Measurements from ENCODE around the gene NOPCHAP1. TPM values are rescaled to one million over a fixed set of nuclear protein-coding genes. Genes with fewer than 3 reads are reported as not detected.
A peak's percentile ranks its signal among the peaks of the same experiment; 100 is the strongest.

Gene NOPCHAP1
- total and polyA plus RNA-seq, 10 of the 15 experiments (the other 5 are each of a cell fraction or from before 2014, with no cell fraction given): 28.0 to 115 (median 40.9) TPM

DNA sequence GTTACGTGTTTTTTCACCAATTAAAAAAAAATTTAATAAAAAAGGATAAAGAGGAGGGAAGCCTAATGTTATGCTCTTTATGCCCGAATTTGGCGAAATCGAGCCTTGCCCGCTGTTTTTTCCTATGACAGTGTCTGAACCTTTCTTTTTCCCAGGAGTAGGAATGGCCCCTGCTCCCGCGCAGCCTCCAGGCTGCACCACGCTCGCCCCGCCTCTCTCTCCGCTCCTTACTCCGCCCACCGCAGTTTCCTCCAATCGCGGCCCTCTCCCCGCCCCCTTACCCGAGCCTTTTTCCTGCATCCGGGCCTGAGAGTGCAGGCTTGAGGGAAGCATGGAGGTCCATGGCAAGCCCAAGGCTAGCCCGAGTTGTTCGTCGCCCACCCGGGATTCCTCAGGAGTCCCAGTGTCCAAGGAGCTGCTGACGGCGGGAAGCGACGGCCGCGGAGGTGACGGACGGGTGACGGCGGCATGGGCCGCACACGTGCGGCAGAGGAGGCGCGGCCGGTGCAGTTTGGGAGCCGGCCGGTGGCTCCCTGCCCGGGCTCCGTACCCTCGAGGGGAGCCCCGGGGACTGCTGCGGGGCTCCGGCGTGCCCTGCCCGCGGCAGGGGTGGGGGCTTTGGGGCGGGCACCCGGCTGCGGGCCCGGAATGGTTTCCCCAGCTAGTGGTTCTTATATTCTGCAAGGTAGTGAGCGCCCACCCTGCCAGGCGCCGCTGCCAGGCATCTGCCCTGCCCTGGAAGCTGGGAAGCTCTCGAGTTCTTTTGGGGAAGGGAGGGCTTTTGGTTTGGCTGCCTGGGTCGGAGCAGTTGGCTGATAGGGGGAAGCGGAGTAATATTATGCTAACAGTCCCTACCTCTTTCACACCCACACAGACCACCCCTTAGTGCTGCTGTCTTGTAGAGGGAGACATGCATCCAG, at the start of gene NOPCHAP1 (continued):
- TF ChIP-seq, protein P1, sequence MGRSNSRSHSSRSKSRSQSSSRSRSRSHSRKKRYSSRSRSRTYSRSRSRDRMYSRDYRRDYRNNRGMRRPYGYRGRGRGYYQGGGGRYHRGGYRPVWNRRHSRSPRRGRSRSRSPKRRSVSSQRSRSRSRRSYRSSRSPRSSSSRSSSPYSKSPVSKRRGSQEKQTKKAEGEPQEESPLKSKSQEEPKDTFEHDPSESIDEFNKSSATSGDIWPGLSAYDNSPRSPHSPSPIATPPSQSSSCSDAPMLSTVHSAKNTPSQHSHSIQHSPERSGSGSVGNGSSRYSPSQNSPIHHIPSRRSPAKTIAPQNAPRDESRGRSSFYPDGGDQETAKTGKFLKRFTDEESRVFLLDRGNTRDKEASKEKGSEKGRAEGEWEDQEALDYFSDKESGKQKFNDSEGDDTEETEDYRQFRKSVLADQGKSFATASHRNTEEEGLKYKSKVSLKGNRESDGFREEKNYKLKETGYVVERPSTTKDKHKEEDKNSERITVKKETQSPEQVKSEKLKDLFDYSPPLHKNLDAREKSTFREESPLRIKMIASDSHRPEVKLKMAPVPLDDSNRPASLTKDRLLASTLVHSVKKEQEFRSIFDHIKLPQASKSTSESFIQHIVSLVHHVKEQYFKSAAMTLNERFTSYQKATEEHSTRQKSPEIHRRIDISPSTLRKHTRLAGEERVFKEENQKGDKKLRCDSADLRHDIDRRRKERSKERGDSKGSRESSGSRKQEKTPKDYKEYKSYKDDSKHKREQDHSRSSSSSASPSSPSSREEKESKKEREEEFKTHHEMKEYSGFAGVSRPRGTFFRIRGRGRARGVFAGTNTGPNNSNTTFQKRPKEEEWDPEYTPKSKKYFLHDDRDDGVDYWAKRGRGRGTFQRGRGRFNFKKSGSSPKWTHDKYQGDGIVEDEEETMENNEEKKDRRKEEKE (IDR thresholded peaks at IDR 0.05): no peak
- peak; percentile 56 for TF ChIP-seq MEF2B (IDR thresholded peaks at IDR 0.05; ENCODE audit: partially characterized antibody, poor library complexity, severe bottlenecking)
- no peak for TF ChIP-seq RUNX3 (IDR thresholded peaks at IDR 0.05; ENCODE audit: low read length)
- 0 out of 2 replicates have a peak, but pooled peaks have one; percentile 48 for TF ChIP-seq TAF1 (IDR thresholded peaks at IDR 0.05; ENCODE audit: borderline replicate concordance, low read depth, low read length)
- TF ChIP-seq BACH1 (IDR thresholded peaks at IDR 0.05; ENCODE audit: borderline replicate concordance): peak; percentile 18; the same call in 1 of the 2 replicates
- TF ChIP-seq PAX8 (IDR thresholded peaks at IDR 0.05): no peak
- TF ChIP-seq STAT1 (conservative IDR thresholded peaks at IDR 0.05): no peak
- TF ChIP-seq, protein P2, sequence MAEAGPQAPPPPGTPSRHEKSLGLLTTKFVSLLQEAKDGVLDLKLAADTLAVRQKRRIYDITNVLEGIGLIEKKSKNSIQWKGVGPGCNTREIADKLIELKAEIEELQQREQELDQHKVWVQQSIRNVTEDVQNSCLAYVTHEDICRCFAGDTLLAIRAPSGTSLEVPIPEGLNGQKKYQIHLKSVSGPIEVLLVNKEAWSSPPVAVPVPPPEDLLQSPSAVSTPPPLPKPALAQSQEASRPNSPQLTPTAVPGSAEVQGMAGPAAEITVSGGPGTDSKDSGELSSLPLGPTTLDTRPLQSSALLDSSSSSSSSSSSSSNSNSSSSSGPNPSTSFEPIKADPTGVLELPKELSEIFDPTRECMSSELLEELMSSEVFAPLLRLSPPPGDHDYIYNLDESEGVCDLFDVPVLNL (IDR thresholded peaks at IDR 0.05; ENCODE audit: low read depth, low read length): 0 out of 2 replicates have a peak, but pooled peaks have one; percentile 39
- peak; percentile 74; the same call in 1 of the 2 replicates for TF ChIP-seq GATAD2B (conservative IDR thresholded peaks at IDR 0.05; ENCODE audit: low read depth)
- no peak for TF ChIP-seq ZNF207 (IDR thresholded peaks at IDR 0.05; ENCODE audit: borderline replicate concordance)
- TF ChIP-seq WRNIP1 (IDR thresholded peaks at IDR 0.05; ENCODE audit: borderline replicate concordance, low read depth, low read length): 0 out of 2 replicates have a peak, but pooled peaks have one; percentile 47
- TF ChIP-seq, protein P3, sequence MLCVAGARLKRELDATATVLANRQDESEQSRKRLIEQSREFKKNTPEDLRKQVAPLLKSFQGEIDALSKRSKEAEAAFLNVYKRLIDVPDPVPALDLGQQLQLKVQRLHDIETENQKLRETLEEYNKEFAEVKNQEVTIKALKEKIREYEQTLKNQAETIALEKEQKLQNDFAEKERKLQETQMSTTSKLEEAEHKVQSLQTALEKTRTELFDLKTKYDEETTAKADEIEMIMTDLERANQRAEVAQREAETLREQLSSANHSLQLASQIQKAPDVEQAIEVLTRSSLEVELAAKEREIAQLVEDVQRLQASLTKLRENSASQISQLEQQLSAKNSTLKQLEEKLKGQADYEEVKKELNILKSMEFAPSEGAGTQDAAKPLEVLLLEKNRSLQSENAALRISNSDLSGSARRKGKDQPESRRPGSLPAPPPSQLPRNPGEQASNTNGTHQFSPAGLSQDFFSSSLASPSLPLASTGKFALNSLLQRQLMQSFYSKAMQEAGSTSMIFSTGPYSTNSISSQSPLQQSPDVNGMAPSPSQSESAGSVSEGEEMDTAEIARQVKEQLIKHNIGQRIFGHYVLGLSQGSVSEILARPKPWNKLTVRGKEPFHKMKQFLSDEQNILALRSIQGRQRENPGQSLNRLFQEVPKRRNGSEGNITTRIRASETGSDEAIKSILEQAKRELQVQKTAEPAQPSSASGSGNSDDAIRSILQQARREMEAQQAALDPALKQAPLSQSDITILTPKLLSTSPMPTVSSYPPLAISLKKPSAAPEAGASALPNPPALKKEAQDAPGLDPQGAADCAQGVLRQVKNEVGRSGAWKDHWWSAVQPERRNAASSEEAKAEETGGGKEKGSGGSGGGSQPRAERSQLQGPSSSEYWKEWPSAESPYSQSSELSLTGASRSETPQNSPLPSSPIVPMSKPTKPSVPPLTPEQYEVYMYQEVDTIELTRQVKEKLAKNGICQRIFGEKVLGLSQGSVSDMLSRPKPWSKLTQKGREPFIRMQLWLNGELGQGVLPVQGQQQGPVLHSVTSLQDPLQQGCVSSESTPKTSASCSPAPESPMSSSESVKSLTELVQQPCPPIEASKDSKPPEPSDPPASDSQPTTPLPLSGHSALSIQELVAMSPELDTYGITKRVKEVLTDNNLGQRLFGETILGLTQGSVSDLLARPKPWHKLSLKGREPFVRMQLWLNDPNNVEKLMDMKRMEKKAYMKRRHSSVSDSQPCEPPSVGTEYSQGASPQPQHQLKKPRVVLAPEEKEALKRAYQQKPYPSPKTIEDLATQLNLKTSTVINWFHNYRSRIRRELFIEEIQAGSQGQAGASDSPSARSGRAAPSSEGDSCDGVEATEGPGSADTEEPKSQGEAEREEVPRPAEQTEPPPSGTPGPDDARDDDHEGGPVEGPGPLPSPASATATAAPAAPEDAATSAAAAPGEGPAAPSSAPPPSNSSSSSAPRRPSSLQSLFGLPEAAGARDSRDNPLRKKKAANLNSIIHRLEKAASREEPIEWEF (IDR thresholded peaks at IDR 0.05; ENCODE audit: insufficient replicate concordance, low read depth, low read length): no peak
- TF ChIP-seq TBL1XR1 (IDR thresholded peaks at IDR 0.05; ENCODE audit: low read depth, low read length): no peak
- TF ChIP-seq CBX3 (IDR thresholded peaks at IDR 0.05; ENCODE audit: borderline replicate concordance, low read depth): no peak
- TF ChIP-seq, protein P4, sequence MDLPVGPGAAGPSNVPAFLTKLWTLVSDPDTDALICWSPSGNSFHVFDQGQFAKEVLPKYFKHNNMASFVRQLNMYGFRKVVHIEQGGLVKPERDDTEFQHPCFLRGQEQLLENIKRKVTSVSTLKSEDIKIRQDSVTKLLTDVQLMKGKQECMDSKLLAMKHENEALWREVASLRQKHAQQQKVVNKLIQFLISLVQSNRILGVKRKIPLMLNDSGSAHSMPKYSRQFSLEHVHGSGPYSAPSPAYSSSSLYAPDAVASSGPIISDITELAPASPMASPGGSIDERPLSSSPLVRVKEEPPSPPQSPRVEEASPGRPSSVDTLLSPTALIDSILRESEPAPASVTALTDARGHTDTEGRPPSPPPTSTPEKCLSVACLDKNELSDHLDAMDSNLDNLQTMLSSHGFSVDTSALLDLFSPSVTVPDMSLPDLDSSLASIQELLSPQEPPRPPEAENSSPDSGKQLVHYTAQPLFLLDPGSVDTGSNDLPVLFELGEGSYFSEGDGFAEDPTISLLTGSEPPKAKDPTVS (IDR thresholded peaks at IDR 0.05; ENCODE audit: low read depth, low read length): no peak
- peak; percentile 50; the same call in 1 of the 2 replicates for TF ChIP-seq RFX5 (IDR thresholded peaks at IDR 0.05; ENCODE audit: low read depth, low read length)
- peak; percentile 49 for TF ChIP-seq LARP7 (IDR thresholded peaks at IDR 0.05)
- TF ChIP-seq CEBPB (IDR thresholded peaks at IDR 0.05; ENCODE audit: borderline replicate concordance in 1 of 2, low read depth in 2 of 2, low read length in 2 of 2): no peak
